Measurements from ENCODE around the gene KISS1R.
A peak's percentile ranks its signal among the peaks of the same experiment; 100 is the strongest.
"Not testable (repeated sequence)": the region's sequence is repeated elsewhere in the genome, so short reads cannot be mapped to it uniquely, and the experiment has no call there.

The KISS1R gene

GRCh38 chr19:917323-918151 lies at the start of gene KISS1R:
Gene KISS1R, plus strand, starts transcription at chr19:917333. Its CDS starts 170 bp downstream, at chr19:917503.
- peak; percentile 79 for DNase-seq (ENCODE audit: low read depth, low spot score)

GRCh38 chr19:867855-868457 lies 49.2 kb upstream of the KISS1R start:
- no peak for DNase-seq (ENCODE audit: low read depth, low spot score)

- DNase-seq (ENCODE audit: low read depth, low spot score): no peak
These were observed 48.5 kb upstream of the KISS1R start for GRCh38 chr19:868458-869244.

GRCh38 chr19:869245-870177 lies 47.6 kb upstream of the KISS1R start:
- DNase-seq (ENCODE audit: low read depth, low spot score): peak; percentile 76

- no peak for DNase-seq (ENCODE audit: low read depth, low spot score)
These were observed 46.8 kb upstream of the KISS1R start for GRCh38 chr19:870314-870713.

GRCh38 chr19:870963-871401 lies 46.2 kb upstream of the KISS1R start:
- DNase-seq (ENCODE audit: low read depth, low spot score): no peak

- DNase-seq (ENCODE audit: low read depth, low spot score): peak; percentile 50
These were observed 45.5 kb upstream of the KISS1R start for GRCh38 chr19:871446-872265.

- peak; percentile 94 for DNase-seq (ENCODE audit: low read depth, low spot score)
These were observed 44.7 kb upstream of the KISS1R start for GRCh38 chr19:872266-872951.

- DNase-seq (ENCODE audit: low read depth, low spot score): no peak
These were observed 44.0 kb upstream of the KISS1R start for GRCh38 chr19:873084-873483.

- no peak for DNase-seq (ENCODE audit: low read depth, low spot score)
These were observed 43.5 kb upstream of the KISS1R start for GRCh38 chr19:873561-874041.

GRCh38 chr19:875265-875879 lies 41.8 kb upstream of the KISS1R start:
- DNase-seq (ENCODE audit: low read depth, low spot score): no peak

- no peak for DNase-seq (ENCODE audit: low read depth, low spot score)
These were observed 41.0 kb upstream of the KISS1R start for GRCh38 chr19:876089-876488.

GRCh38 chr19:876780-877314 lies 40.3 kb upstream of the KISS1R start:
- DNase-seq (ENCODE audit: low read depth, low spot score): no peak

GRCh38 chr19:877992-878660 lies 39.0 kb upstream of the KISS1R start:
- DNase-seq (ENCODE audit: low read depth, low spot score): not testable (repeated sequence)

- not testable (repeated sequence) for DNase-seq (ENCODE audit: low read depth, low spot score)
These were observed 38.2 kb upstream of the KISS1R start for GRCh38 chr19:878751-879561.

GRCh38 chr19:879711-880438 lies 37.3 kb upstream of the KISS1R start:
- no peak for DNase-seq (ENCODE audit: low read depth, low spot score)
